CD4-positive, alpha-beta T cell treated with Interleukin-12 subunit alpha and Interleukin-12 subunit beta, for 1 hour (primary cell): ENCODE measurements around the gene ASTN2.
"Not testable (repeated sequence)": the region's sequence is repeated elsewhere in the genome, so short reads cannot be mapped to it uniquely, and the experiment has no call there.

Source experiments
- DNase-seq: peaks from one replicate; pipeline ENCODE4 v3.0.0-alpha.2; 2020

The ASTN2 gene

DNA sequence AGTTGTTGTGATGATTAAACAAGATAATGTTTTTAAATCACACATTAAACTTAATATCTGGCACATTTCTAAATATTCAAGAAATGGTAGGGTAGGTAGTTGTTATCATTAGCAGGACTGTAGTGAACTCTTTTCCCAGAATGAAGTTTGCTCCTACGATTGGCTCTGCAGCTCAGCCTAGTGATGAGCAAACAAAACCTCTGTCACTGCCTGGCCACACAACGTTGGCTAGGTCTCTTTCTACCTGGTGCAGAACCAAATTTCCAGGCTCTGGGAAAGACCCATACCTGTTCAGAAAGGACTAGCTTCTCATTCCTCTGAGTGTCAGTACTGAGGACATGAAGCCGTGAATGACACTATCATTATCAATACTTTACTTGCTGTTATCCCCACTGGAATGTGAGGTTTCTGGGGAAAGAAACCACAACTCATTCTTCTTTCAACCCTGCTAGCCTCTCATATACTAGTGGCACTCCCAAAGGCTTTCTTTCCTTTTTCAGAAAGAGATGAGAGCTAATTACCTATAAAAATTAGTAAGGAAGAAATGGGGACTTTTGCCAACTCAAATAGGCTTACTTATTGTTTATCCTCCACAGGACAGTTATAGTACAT, 947.0 kb downstream of the ASTN2 start:
- no peak for DNase-seq

DNA sequence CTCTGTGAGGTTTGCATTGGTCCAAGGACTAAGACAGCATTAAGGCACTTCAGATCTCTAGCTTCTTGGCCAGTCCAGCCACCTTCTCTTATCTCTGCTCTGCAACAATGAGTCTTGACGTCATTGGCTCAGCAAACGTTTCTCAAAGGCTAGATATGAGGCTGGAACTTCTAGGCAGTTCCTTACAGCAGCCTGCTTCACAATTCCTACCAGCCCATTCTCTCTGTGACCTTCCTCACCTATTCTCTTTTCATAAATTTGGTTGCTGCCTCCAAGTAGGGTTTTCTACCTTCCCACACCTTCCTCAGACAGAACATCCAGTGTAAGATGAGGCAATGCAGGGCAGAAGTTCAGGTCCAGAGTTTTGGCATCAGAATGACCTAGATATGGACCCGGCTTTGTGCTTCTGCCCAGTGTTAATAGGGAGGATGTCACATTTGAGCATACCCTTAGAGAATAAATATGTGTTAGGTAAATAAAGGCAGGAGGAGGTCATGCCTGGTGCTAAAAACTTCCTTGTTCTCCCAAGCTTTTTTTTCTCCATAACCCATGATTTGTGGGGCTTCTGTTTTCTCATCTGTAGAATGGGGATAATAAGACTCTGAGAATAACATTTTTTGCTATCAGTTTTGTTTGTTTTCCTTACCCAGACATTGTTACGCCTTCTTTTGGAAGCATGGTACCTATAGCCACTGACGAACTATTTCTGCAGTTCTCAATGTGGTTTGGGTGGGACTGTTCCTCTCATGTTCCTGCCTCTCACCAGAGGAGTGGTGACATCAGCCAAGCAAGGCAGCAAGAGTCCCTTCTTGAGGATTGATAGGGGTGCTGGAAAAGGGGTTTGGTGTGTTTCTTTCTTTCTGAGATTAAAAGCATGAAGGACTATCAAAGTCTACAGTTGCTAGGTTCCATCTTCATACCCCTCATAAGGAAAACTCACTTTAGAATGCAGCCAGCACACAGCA, 948.3 kb downstream of the ASTN2 start:
- DNase-seq, result no peak

- no peak for DNase-seq
These were observed 949.1 kb downstream of the ASTN2 start for GRCh38 chr9:116465576-116466270.

DNA sequence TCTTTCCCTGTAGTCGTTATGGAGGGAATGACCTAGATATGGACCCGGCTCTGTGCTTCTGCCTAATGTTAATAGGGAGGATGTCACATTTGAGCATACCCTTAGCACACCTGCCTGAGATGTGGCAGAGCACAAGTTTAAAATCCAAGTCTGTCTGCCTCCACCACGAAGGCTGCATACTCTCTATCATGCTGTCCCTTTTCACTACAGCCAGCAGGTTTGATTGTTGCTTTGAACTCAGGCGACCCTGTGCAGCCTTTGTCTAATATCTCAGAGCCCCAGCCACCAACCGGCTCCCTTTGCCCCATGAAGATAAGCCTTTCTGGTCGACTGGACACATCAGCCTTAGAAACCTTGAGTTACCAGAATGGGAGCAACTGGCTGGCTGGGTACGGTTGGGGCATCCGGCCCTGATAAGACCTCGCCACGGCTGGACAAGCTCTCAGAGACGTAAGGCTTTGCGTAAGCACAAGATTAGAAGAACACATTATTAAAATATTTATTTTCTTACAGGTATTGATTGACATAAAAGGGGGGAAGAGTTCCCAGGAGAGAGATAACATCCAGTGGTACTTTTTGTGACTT, 949.8 kb downstream of the ASTN2 start:
- no peak for DNase-seq

GRCh38 chr9:116464423-116464822, 950.4 kb downstream of the ASTN2 start:
- no peak for DNase-seq

DNA sequence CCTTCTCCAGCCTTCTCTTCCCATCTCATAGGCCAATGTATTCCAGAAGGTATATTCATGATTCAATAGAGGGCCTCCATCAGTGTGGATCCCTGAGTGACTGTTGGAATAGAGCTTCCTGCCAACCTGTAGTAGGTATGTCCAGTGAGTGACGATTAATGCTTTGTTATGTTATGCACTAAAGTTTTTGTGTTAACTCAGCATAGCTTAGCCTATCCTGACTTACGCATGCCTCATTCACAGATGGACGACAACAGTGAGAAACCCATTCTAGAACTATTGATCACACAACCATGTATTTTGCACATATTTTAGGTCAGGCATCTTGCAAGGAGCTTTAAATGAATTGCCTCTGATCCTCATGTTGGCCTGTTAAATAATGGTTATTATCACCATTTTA, 953.2 kb downstream of the ASTN2 start:
- DNase-seq, result no peak

- DNase-seq, result no peak
These were observed 954.8 kb downstream of the ASTN2 start for GRCh38 chr9:116460026-116460425.

- no peak for DNase-seq
These were observed 955.3 kb downstream of the ASTN2 start for GRCh38 chr9:116459576-116459975.

DNA sequence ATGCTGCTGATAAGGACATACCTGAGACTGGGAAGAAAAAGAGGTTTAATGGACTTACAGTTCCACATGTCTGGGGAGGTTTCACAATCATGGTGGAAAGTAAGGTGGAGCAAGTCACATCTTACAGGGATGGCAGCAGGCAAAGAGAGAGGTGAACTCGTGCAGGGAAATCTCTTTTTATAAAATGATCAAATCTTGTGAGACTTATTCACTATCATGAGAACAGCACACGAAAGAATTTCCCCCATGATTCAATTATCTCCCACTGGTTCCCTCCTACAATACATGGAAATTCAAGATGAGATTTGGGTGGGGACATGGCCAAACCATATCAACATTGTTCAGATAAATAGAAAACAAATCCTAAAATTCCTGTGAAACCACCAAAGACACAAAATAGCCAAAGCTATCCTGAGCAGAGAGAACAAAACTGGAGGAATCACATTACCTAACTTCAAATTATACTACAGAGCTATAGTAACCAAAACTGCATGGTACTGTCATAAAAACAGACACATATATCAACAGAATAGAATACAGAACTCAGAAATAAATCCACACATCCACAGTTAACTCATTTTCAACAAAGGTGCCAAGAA, 958.3 kb downstream of the ASTN2 start:
- DNase-seq, result no peak

GRCh38 chr9:116454539-116454938, 960.3 kb downstream of the ASTN2 start:
- DNase-seq, result not testable (repeated sequence)

DNA sequence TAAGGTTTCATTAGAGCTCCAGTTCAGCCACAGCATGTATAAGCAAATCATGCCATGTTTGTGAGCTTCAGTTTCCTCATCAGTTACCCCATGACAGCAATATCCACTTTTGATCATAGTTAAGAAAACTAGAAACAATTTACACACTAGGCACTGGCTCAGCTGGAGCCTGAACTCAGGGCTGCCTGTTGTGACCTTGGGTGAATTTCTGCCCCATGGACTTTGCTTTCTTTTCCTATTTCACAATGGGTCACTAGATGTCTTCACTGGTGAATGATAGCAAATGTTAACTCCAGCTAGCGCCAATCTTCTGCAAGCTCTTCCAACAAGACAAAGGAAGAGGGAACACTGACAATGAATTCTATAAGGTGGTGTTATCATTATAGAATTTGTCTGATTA, 961.1 kb downstream of the ASTN2 start:
- no peak for DNase-seq

- DNase-seq, result no peak
These were observed 962.2 kb downstream of the ASTN2 start for GRCh38 chr9:116452634-116453033.

- DNase-seq, result no peak
These were observed 962.6 kb downstream of the ASTN2 start for GRCh38 chr9:116452227-116452626.

GRCh38 chr9:116451500-116452115, 963.2 kb downstream of the ASTN2 start:
- no peak for DNase-seq

GRCh38 chr9:116450378-116451139, 964.3 kb downstream of the ASTN2 start:
- no peak for DNase-seq

DNA sequence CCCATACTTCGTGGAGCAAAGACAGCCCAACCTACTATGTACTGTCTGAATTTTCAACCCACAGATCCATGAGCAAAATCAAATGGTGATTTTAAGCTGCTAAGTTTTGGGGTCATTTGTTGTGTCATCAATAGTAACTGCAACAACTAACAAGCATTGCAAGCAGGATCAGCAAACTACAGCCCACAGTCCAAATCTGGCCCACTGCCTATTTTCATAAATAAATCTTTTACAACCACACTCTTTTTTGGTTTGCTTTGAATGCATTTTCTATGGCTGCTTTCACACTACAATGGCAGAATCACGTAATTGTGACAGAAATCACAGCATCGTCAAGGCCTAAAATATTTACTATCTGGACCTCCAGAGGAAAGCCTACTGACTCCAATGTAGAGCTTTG, 964.9 kb downstream of the ASTN2 start:
- DNase-seq, result no peak

DNA sequence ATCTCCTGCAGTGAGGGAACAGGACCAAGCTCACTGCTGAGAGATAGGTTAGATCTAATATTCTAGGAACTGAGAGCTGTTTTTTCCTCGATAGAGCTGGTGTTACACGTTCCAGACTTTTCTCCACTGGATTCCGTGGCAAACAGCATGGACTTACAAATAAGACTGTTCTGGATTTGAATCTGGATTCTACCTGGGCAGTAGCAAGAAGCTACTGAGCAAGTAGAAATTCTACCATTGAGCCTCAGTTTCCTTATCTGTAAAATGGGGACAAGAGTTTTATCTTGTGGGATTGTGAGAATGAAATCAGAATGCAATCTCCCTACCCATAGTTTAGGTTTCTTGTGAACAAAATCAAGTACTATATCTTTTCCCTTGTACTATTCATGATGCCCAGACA, 966.4 kb downstream of the ASTN2 start:
- DNase-seq, result no peak

- DNase-seq, result no peak
These were observed 966.9 kb downstream of the ASTN2 start for GRCh38 chr9:116447934-116448333.

GRCh38 chr9:116442528-116442927, 972.3 kb downstream of the ASTN2 start:
- no peak for DNase-seq

- DNase-seq, result no peak
These were observed 977.2 kb downstream of the ASTN2 start for GRCh38 chr9:116437411-116438370.
